ENCODE results near the gene FIGN.
A peak's percentile ranks its signal among the peaks of the same experiment; 100 is the strongest.

Gene FIGN

GRCh38 chr2:163647300-163647699 is 88.5 kb downstream of the FIGN start:
- DNase-seq (ENCODE audit: low read depth, low spot score), result no peak
- H3K27ac ChIP-seq, result no peak overlapping the region
- TF ChIP-seq POLR2AphosphoS5 (IDR thresholded peaks at IDR 0.05; ENCODE audit: borderline replicate concordance, low read depth, low read length), result no peak
- TF ChIP-seq EZH2 (IDR thresholded peaks at IDR 0.05), result no peak
- TF ChIP-seq FOXP2 (optimal IDR thresholded peaks at IDR 0.05; ENCODE audit: control extremely low read depth, extremely low read length, insufficient read depth), result no peak
- no peak overlapping the region for H3K4me3 ChIP-seq
- H3K9me3 ChIP-seq (ENCODE audit: low read depth, low read length), result no peaks in the 10 kb centered on the region
- H3K36me3 ChIP-seq (ENCODE audit: insufficient read depth, low read length), result no peaks in the 10 kb centered on the region
- H3K9ac ChIP-seq (ENCODE audit: insufficient read length), result no peak overlapping the region

GRCh38 chr2:163646687-163647086 is 89.1 kb downstream of the FIGN start:
- no peak for DNase-seq (ENCODE audit: low read depth, low spot score)
- TF ChIP-seq FOXP2 (optimal IDR thresholded peaks at IDR 0.05; ENCODE audit: control extremely low read depth, extremely low read length, insufficient read depth) (no peak), POLR2AphosphoS5 (IDR thresholded peaks at IDR 0.05; ENCODE audit: borderline replicate concordance, low read depth, low read length) (no peak), EZH2 (IDR thresholded peaks at IDR 0.05) (no peak)
- H3K9ac ChIP-seq (ENCODE audit: insufficient read length), result no peak overlapping the region
- H3K9me3 ChIP-seq (ENCODE audit: low read depth, low read length), result no peaks in the 10 kb centered on the region
- no peak overlapping the region for H3K4me3 ChIP-seq
- H3K27ac ChIP-seq, result no peak overlapping the region
- H3K36me3 ChIP-seq (ENCODE audit: insufficient read depth, low read length), result no peaks in the 10 kb centered on the region

- Histone ChIP-seq H3K27ac (no peak overlapping the region), H3K36me3 (ENCODE audit: insufficient read depth, low read length) (no peaks in the 10 kb centered on the region), H3K9ac (ENCODE audit: insufficient read length) (no peak overlapping the region), H3K4me3 (no peak overlapping the region), H3K9me3 (ENCODE audit: low read depth, low read length) (no peaks in the 10 kb centered on the region)
- TF ChIP-seq FOXP2 (optimal IDR thresholded peaks at IDR 0.05; ENCODE audit: control extremely low read depth, extremely low read length, insufficient read depth) (no peak), POLR2AphosphoS5 (IDR thresholded peaks at IDR 0.05; ENCODE audit: borderline replicate concordance, low read depth, low read length) (no peak), EZH2 (IDR thresholded peaks at IDR 0.05) (no peak)
- no peak for DNase-seq (ENCODE audit: low read depth, low spot score)
Observed at GRCh38 chr2:163644238-163644637, 91.6 kb downstream of the FIGN start.

GRCh38 chr2:163641986-163642385 is 93.8 kb downstream of the FIGN start:
- TF ChIP-seq POLR2AphosphoS5 (IDR thresholded peaks at IDR 0.05; ENCODE audit: borderline replicate concordance, low read depth, low read length) (no peak), EZH2 (IDR thresholded peaks at IDR 0.05) (no peak), FOXP2 (optimal IDR thresholded peaks at IDR 0.05; ENCODE audit: control extremely low read depth, extremely low read length, insufficient read depth) (no peak)
- H3K27ac ChIP-seq, result no peak overlapping the region
- DNase-seq (ENCODE audit: low read depth, low spot score), result no peak
- no peak overlapping the region for H3K4me3 ChIP-seq
- H3K36me3 ChIP-seq (ENCODE audit: insufficient read depth, low read length), result no peaks in the 10 kb centered on the region
- H3K9me3 ChIP-seq (ENCODE audit: low read depth, low read length), result no peaks in the 10 kb centered on the region
- no peak overlapping the region for H3K9ac ChIP-seq (ENCODE audit: insufficient read length)

- no peaks in the 10 kb centered on the region for H3K36me3 ChIP-seq (ENCODE audit: insufficient read depth, low read length)
- DNase-seq (ENCODE audit: low read depth, low spot score), result no peak
- no peak overlapping the region for H3K4me3 ChIP-seq
- H3K27ac ChIP-seq, result no peak overlapping the region
- no peaks in the 10 kb centered on the region for H3K9me3 ChIP-seq (ENCODE audit: low read depth, low read length)
- TF ChIP-seq POLR2AphosphoS5 (IDR thresholded peaks at IDR 0.05; ENCODE audit: borderline replicate concordance, low read depth, low read length), result no peak
- no peak for TF ChIP-seq FOXP2 (optimal IDR thresholded peaks at IDR 0.05; ENCODE audit: control extremely low read depth, extremely low read length, insufficient read depth)
- TF ChIP-seq EZH2 (IDR thresholded peaks at IDR 0.05), result no peak
- H3K9ac ChIP-seq (ENCODE audit: insufficient read length), result no peak overlapping the region
Observed at GRCh38 chr2:163640542-163641193, 95.1 kb downstream of the FIGN start.

- H3K9ac ChIP-seq (ENCODE audit: insufficient read length), result no peak overlapping the region
- H3K36me3 ChIP-seq (ENCODE audit: insufficient read depth, low read length), result no peaks in the 10 kb centered on the region
- H3K4me3 ChIP-seq, result no peak overlapping the region
- peak overlapping the region; percentile 1; the same call in 1 of the 2 replicates for H3K27ac ChIP-seq
- no peaks in the 10 kb centered on the region for H3K9me3 ChIP-seq (ENCODE audit: low read depth, low read length)
- no peak for TF ChIP-seq POLR2AphosphoS5 (IDR thresholded peaks at IDR 0.05; ENCODE audit: borderline replicate concordance, low read depth, low read length)
- no peak for TF ChIP-seq FOXP2 (optimal IDR thresholded peaks at IDR 0.05; ENCODE audit: control extremely low read depth, extremely low read length, insufficient read depth)
- TF ChIP-seq EZH2 (IDR thresholded peaks at IDR 0.05), result no peak
- DNase-seq (ENCODE audit: low read depth, low spot score), result no peak
Observed at GRCh38 chr2:163637871-163638270, 97.9 kb downstream of the FIGN start.

- no peak overlapping the region for H3K4me3 ChIP-seq
- no peaks in the 10 kb centered on the region for H3K36me3 ChIP-seq (ENCODE audit: insufficient read depth, low read length)
- TF ChIP-seq FOXP2 (optimal IDR thresholded peaks at IDR 0.05; ENCODE audit: control extremely low read depth, extremely low read length, insufficient read depth) (no peak), EZH2 (IDR thresholded peaks at IDR 0.05) (no peak), POLR2AphosphoS5 (IDR thresholded peaks at IDR 0.05; ENCODE audit: borderline replicate concordance, low read depth, low read length) (no peak)
- no peak overlapping the region for H3K9ac ChIP-seq (ENCODE audit: insufficient read length)
- no peaks in the 10 kb centered on the region for H3K9me3 ChIP-seq (ENCODE audit: low read depth, low read length)
- no peak for DNase-seq (ENCODE audit: low read depth, low spot score)
- no peak overlapping the region for H3K27ac ChIP-seq
Observed at GRCh38 chr2:163633291-163633690, 102.5 kb downstream of the FIGN start.

GRCh38 chr2:163630836-163631235 is 105.0 kb downstream of the FIGN start:
- TF ChIP-seq POLR2AphosphoS5 (IDR thresholded peaks at IDR 0.05; ENCODE audit: borderline replicate concordance, low read depth, low read length), result no peak
- no peak for TF ChIP-seq EZH2 (IDR thresholded peaks at IDR 0.05)

GRCh38 chr2:163626639-163627109 is 109.1 kb downstream of the FIGN start:
- H3K27ac ChIP-seq, result no peak overlapping the region
- no peak for DNase-seq (ENCODE audit: low read depth, low spot score)
- TF ChIP-seq EZH2 (IDR thresholded peaks at IDR 0.05) (no peak), FOXP2 (optimal IDR thresholded peaks at IDR 0.05; ENCODE audit: control extremely low read depth, extremely low read length, insufficient read depth) (no peak), POLR2AphosphoS5 (IDR thresholded peaks at IDR 0.05; ENCODE audit: borderline replicate concordance, low read depth, low read length) (no peak)
- H3K9me3 ChIP-seq (ENCODE audit: low read depth, low read length), result no peaks in the 10 kb centered on the region
- H3K9ac ChIP-seq (ENCODE audit: insufficient read length), result no peak overlapping the region
- no peaks in the 10 kb centered on the region for H3K36me3 ChIP-seq (ENCODE audit: insufficient read depth, low read length)
- no peak overlapping the region for H3K4me3 ChIP-seq

More at GRCh38 chr2:163630836-163631235, 105.0 kb downstream of the FIGN start:
- Histone ChIP-seq H3K4me3 (no peak overlapping the region), H3K36me3 (ENCODE audit: insufficient read depth, low read length) (no peaks in the 10 kb centered on the region), H3K9me3 (ENCODE audit: low read depth, low read length) (no peaks in the 10 kb centered on the region), H3K9ac (ENCODE audit: insufficient read length) (no peak overlapping the region), H3K27ac (no peak overlapping the region)
- no peak for DNase-seq (ENCODE audit: low read depth, low spot score)

All from SK-N-MC (cell line).